HCT116 (cell line): Measurements from ENCODE around the gene CCKAR. TPM values are rescaled to one million over a fixed set of nuclear protein-coding genes. Genes with fewer than 3 reads are reported as not detected.

ENCODE experiments used
- ATAC-seq: fragments of 200-7000 bp; cut with Tn5 transposase; 2 replicates; pipeline ENCODE4 v1.9.1; 2020; ENCODE audit warnings: mild to moderate bottlenecking, moderate library complexity
- BruUV-seq: library from RNA; stranded (reverse); fragments of 400-500 nt; replicated peaks from 2 replicates; lab custom pipeline; 2021; lab: Mats Ljungman, UMichigan
- CTCF ChIA-PET: fragments of 300-600 bp; sonication (Branson Sonifier 250); formaldehyde crosslinking; loops from one replicate; lab custom pipeline; 2021; ENCODE audit warnings: antibody characterized with exemption; lab: Charles Lee
- POLR2A ChIA-PET: fragments of 300-600, 350-600 bp; sonication (Branson Sonifier 250); formaldehyde crosslinking; loops from one replicate; lab custom pipeline; 2021; ENCODE audit warnings: antibody characterized with exemption; lab: Charles Lee
- RAD21 ChIA-PET, 2 experiments: fragments of 300-600 bp; sonication (Branson Sonifier 250); formaldehyde crosslinking; loops; one replicate each; lab custom pipeline; 2023; ENCODE audit warnings: low total read pairs in 2 of 2; ENCODE audit not compliant: uncharacterized antibody in 2 of 2, unreplicated experiment in 2 of 2, low non-redundant PET in 1 of 2; lab: Charles Lee
- DNase-seq: peaks from one replicate; pipeline ENCODE4 v3.0.0-alpha.2; 2010; ENCODE audit warnings: low read depth, low spot score
- H2AFZ ChIP-seq: fragments of 200-600 bp; shearing (Covaris generic), sonication (generic); 2 replicates; pipeline ENCODE4 v1.6.1; 2017; ENCODE audit warnings: low read depth, mixed run types, mixed read lengths, antibody characterized with exemption, low read length; ENCODE audit not compliant: poor library complexity, severe bottlenecking
- H3K27ac ChIP-seq: 2 replicates; pipeline ENCODE4 v1.5.1; 2012; ENCODE audit warnings: low read depth, low read length
- H3K27me3 ChIP-seq: fragments of 200-600 bp; sonication (generic); 2 replicates; pipeline ENCODE4 v1.6.1; 2016; ENCODE audit warnings: mixed run types, low read length, mixed read lengths; ENCODE audit not compliant: insufficient read depth
- H3K36me3 ChIP-seq, 2 experiments: fragments of 200-500 bp in 1 of 2; fragments of 200-600 bp in 1 of 2; sonication (Bioruptor generic) in 1 of 2; sonication (generic) in 1 of 2; 2 replicates each; pipeline versions ENCODE4 v1.5.1 to v1.6.1; 2014 to 2016; ENCODE audit warnings: low read length in 2 of 2, inconsistent platforms in 1 of 2, mixed read lengths in 1 of 2, mixed run types in 1 of 2; ENCODE audit not compliant: insufficient read depth in 2 of 2, control insufficient read depth in 1 of 2
- H3K4me1 ChIP-seq, 2 experiments: fragments of 200-600 bp in 1 of 2; sonication (generic) in 1 of 2; 2 replicates each; pipeline versions ENCODE4 v1.5.1 to v1.6.1; 2012 to 2017; ENCODE audit warnings: low read length in 2 of 2, inconsistent platforms in 1 of 2, mild to moderate bottlenecking in 1 of 2, mixed read lengths in 1 of 2, mixed run types in 1 of 2, moderate library complexity in 1 of 2; ENCODE audit not compliant: insufficient read depth in 2 of 2, control insufficient read depth in 1 of 2
- H3K4me2 ChIP-seq: fragments of 200-600 bp; sonication (generic); 2 replicates; pipeline ENCODE4 v1.6.1; 2017; ENCODE audit warnings: mixed run types, low read length, mixed read lengths
- H3K4me3 ChIP-seq, 2 experiments: fragments of 200-600 bp in 1 of 2; sonication (generic) in 1 of 2; replicated peaks in 1 of 2; 2 replicates each; pipeline ENCODE4 v1.5.1; 2011 to 2016; ENCODE audit warnings: low read length in 2 of 2, control low read depth in 1 of 2, low read depth in 1 of 2, mild to moderate bottlenecking in 1 of 2, mixed read lengths in 1 of 2, mixed run types in 1 of 2
- H3K79me2 ChIP-seq: fragments of 200-600 bp; sonication (generic); 2 replicates; pipeline ENCODE4 v1.6.1; 2017; ENCODE audit warnings: mild to moderate bottlenecking, mixed run types, low read length, moderate library complexity, mixed read lengths; ENCODE audit not compliant: insufficient read depth
- H3K9ac ChIP-seq: fragments of 200-600 bp; sonication (generic); 2 replicates; pipeline ENCODE4 v1.6.1; 2016; ENCODE audit warnings: low read length, mixed read lengths
- H3K9me2 ChIP-seq: fragments of 200-600 bp; sonication (generic), shearing (Covaris generic); 2 replicates; pipeline ENCODE4 v1.6.1; 2017; ENCODE audit warnings: mixed run types, mild to moderate bottlenecking, moderate library complexity; ENCODE audit not compliant: insufficient read depth
- H3K9me3 ChIP-seq, 2 experiments: fragments of 200-500 bp in 1 of 2; fragments of 200-600 bp in 1 of 2; sonication (Bioruptor generic) in 1 of 2; sonication (generic) in 1 of 2; 2 replicates each; pipeline ENCODE4 v1.6.1; 2014 to 2017; ENCODE audit warnings: low read length in 2 of 2, mixed read lengths in 2 of 2, inconsistent platforms in 1 of 2, low read depth in 1 of 2, mild to moderate bottlenecking in 1 of 2, mixed run types in 1 of 2, moderate library complexity in 1 of 2; ENCODE audit not compliant: control insufficient read depth in 1 of 2, insufficient read depth in 1 of 2
- H4K20me1 ChIP-seq: fragments of 200-600 bp; sonication (generic), shearing (Covaris generic); 2 replicates; pipeline ENCODE4 v1.6.1; 2017; ENCODE audit warnings: mixed run types, mild to moderate bottlenecking, moderate library complexity; ENCODE audit not compliant: insufficient read depth
- CBX3 ChIP-seq: IDR thresholded peaks from 2 replicates; pipeline ENCODE4 v1.6.1; 2012; ENCODE audit warnings: low read depth
- CEBPB ChIP-seq: IDR thresholded peaks from 2 replicates; pipeline ENCODE4 v1.6.1; 2012; ENCODE audit warnings: low read depth
- CTCF ChIP-seq, 3 experiments: fragments of 200-600 bp in 1 of 3; sonication (generic) in 1 of 3; IDR thresholded peaks in 2 of 3; conservative IDR thresholded peaks in 1 of 3; 2 replicates each; pipeline ENCODE4 v1.5.1; 2012 to 2017; ENCODE audit warnings: low read depth in 2 of 3, low read length in 2 of 3, antibody characterized with exemption in 1 of 3, borderline replicate concordance in 1 of 3, control low read depth in 1 of 3, mild to moderate bottlenecking in 1 of 3, mixed read lengths in 1 of 3, mixed run types in 1 of 3, moderate library complexity in 1 of 3; ENCODE audit not compliant: insufficient read depth in 1 of 3
- EGR1 ChIP-seq: IDR thresholded peaks from 2 replicates; pipeline ENCODE4 v1.6.1; 2012; ENCODE audit warnings: low read depth
- ELF1 ChIP-seq: IDR thresholded peaks from 2 replicates; pipeline ENCODE4 v1.6.1; 2012; ENCODE audit warnings: low read depth, borderline replicate concordance
- EZH2 ChIP-seq: fragments of 200-600 bp; sonication (generic); IDR thresholded peaks from 2 replicates; pipeline ENCODE4 v1.6.1; 2017; ENCODE audit warnings: antibody characterized with exemption, mixed run types
- EZH2phosphoT487 ChIP-seq: fragments of 200-600 bp; IDR thresholded peaks from 2 replicates; pipeline ENCODE4 v1.6.1; 2018; ENCODE audit warnings: antibody characterized with exemption, borderline replicate concordance
- JUND ChIP-seq: IDR thresholded peaks from 2 replicates; pipeline ENCODE4 v1.6.1; 2012
- POLR2A ChIP-seq: IDR thresholded peaks from 2 replicates; pipeline ENCODE4 v1.7.0; 2011; ENCODE audit warnings: borderline replicate concordance; ENCODE audit not compliant: insufficient read depth, insufficient read length; ENCODE audit errors: extremely low read depth
- POLR2AphosphoS5 ChIP-seq: IDR thresholded peaks from 2 replicates; pipeline ENCODE4 v1.6.1; 2011; ENCODE audit warnings: mild to moderate bottlenecking, low read depth, low read length, moderate library complexity
- SIN3A ChIP-seq: IDR thresholded peaks from 2 replicates; pipeline ENCODE4 v1.6.1; 2012; ENCODE audit warnings: low read depth
- SP1 ChIP-seq: IDR thresholded peaks from 2 replicates; pipeline ENCODE4 v1.6.1; 2012; ENCODE audit warnings: low read depth
- YY1 ChIP-seq: IDR thresholded peaks from 2 replicates; pipeline ENCODE4 v1.6.1; 2011; ENCODE audit warnings: low read length, low read depth, moderate library complexity, mild to moderate bottlenecking; ENCODE audit not compliant: insufficient replicate concordance; ENCODE audit errors: extremely low read depth
- ZFX ChIP-seq: fragments of 450-650 bp; IDR thresholded peaks from 2 replicates; pipeline ENCODE4 v1.6.1; 2017
- ZNF274 ChIP-seq: fragments of 200-500 bp; sonication (Bioruptor generic); IDR thresholded peaks from 2 replicates; pipeline ENCODE4 v1.6.1; 2014; ENCODE audit warnings: mild to moderate bottlenecking, low read depth, low read length, inconsistent platforms
- intact Hi-C: fragments of 100-400 bp; cut with micrococcal nuclease; formaldehyde crosslinking; loops from 2 replicates; pipeline ENCODE4 v1.10.0; 2022
- total RNA-seq: library from RNA; stranded (reverse); gene quantifications from one replicate; pipeline ENCODE4 v1.2.1, GENCODE V29; 2021; ENCODE audit not compliant: unreplicated experiment
- TF ChIP-seq, protein P1 (sequence below): IDR thresholded peaks from 2 replicates; pipeline ENCODE4 v1.6.1; 2012
- TF ChIP-seq, protein P2 (sequence below): IDR thresholded peaks from 2 replicates; pipeline ENCODE4 v1.6.1; 2012
- TF ChIP-seq, protein P3 (sequence below): IDR thresholded peaks from 2 replicates; pipeline ENCODE4 v1.6.1; 2011; ENCODE audit warnings: mild to moderate bottlenecking, low read length, moderate library complexity; ENCODE audit not compliant: insufficient replicate concordance; ENCODE audit errors: extremely low read depth

CCKAR gene
- total RNA-seq, 1 experiment from 2014 or later, result not detected

DNA sequence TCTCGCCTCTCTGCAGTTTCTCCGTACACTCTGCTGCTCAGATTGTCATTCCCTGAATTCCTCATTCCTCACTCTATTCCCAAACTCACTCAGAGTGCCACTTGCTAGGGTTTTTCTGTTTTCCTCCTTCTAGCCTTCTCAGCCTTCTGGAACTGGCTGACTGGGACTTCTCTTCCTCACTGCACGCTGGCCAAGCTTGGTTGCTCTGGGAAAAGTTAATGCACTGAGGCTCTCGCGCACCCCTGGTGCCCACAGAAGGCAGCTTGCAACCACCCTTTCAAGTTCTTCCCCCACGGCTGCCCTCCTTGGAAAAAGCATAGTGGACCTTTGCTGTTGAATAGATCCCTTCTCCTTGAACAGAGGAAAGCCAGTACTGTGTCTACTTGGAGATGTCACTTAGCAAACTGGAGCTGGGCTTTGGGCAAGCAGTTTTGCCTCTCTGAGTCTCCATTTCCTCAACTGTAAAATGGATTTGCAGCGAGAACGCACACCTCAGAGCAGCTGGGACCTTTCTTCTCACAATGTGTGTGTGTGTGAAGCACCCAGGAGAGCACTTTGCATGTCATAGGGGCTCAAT is 6.0 kb upstream of the CCKAR start (continued):
- TF ChIP-seq ZFX, result no peak
- no peak for TF ChIP-seq CBX3
- TF ChIP-seq, protein P1, sequence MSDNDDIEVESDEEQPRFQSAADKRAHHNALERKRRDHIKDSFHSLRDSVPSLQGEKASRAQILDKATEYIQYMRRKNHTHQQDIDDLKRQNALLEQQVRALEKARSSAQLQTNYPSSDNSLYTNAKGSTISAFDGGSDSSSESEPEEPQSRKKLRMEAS, result no peak

DNA sequence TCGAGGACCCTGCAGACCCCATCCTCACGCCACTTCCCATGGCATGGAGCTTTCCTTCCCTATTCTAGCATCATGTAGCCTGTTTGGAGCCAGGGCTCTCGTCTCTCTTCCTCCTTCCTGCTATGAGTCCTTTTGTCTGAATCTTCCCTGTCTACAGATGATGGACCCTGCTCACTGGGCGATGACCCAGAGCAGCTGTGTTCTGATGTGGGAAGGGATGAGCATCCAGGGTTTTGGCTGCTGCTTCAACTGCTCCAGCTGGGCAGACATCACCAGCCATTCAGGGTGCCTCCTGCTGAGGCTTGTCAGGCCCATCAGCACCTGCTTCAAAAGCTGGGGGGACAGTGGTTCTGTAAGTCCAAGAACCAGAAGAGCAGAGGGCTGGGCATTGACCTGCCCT is 3.2 kb upstream of the CCKAR start:
- Histone ChIP-seq H3K36me3 (no peaks in the 10 kb centered on the region), H2AFZ (no peak overlapping the region), H3K27ac (no peak overlapping the region), H3K4me2 (no peak overlapping the region), H3K9me3 (no peaks in the 10 kb centered on the region), H3K79me2 (no peaks in the 10 kb centered on the region), H3K9ac (no peak overlapping the region), H3K4me3 (no peak overlapping the region), H4K20me1 (no peaks in the 10 kb centered on the region), H3K4me1 (no peaks in the 10 kb centered on the region), H3K9me2 (no peaks in the 10 kb centered on the region), H3K27me3 (peaks cover 5% of the 10 kb centered on the region)
- no peak for TF ChIP-seq ZNF274
- no peak for TF ChIP-seq SIN3A
- TF ChIP-seq SP1, result no peak
- TF ChIP-seq, protein P2, sequence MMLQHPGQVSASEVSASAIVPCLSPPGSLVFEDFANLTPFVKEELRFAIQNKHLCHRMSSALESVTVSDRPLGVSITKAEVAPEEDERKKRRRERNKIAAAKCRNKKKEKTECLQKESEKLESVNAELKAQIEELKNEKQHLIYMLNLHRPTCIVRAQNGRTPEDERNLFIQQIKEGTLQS, result no peak
- no peak for TF ChIP-seq ELF1
- no peak for TF ChIP-seq CBX3
- no peak for TF ChIP-seq CEBPB
- TF ChIP-seq, protein P3, sequence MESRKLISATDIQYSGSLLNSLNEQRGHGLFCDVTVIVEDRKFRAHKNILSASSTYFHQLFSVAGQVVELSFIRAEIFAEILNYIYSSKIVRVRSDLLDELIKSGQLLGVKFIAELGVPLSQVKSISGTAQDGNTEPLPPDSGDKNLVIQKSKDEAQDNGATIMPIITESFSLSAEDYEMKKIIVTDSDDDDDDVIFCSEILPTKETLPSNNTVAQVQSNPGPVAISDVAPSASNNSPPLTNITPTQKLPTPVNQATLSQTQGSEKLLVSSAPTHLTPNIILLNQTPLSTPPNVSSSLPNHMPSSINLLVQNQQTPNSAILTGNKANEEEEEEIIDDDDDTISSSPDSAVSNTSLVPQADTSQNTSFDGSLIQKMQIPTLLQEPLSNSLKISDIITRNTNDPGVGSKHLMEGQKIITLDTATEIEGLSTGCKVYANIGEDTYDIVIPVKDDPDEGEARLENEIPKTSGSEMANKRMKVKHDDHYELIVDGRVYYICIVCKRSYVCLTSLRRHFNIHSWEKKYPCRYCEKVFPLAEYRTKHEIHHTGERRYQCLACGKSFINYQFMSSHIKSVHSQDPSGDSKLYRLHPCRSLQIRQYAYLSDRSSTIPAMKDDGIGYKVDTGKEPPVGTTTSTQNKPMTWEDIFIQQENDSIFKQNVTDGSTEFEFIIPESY, result no peak
- no peak for TF ChIP-seq JUND
- TF ChIP-seq EZH2, result no peak
- TF ChIP-seq YY1, result no peak
- no peak for TF ChIP-seq CTCF (IDR thresholded peaks at IDR 0.05 in 2 of 3, conservative IDR thresholded peaks at IDR 0.05 in 1 of 3; ENCODE audit: borderline replicate concordance in 1 of 3, insufficient read depth in 1 of 3, low read depth in 2 of 3, low read length in 2 of 3)
- no peak for TF ChIP-seq EZH2phosphoT487
- no peak for TF ChIP-seq POLR2A
- TF ChIP-seq EGR1, result no peak
- TF ChIP-seq POLR2AphosphoS5, result no peak
- TF ChIP-seq ZFX, result no peak
- RAD21 ChIA-PET, result no interaction called here
- POLR2A ChIA-PET, result no interaction called here
- ATAC-seq (no peak), DNase-seq (no peak)
- intact Hi-C loops, result no loop called here
- no TSS peak for BruUV-seq
- CTCF ChIA-PET, result no interaction called here
